ENCODE measurements around the gene CCDC106. TPM values are rescaled to one million over a fixed set of nuclear protein-coding genes. Genes with fewer than 3 reads are reported as not detected.
A peak's percentile ranks its signal among the peaks of the same experiment; 100 is the strongest.

Gene CCDC106
- total and polyA plus RNA-seq, 8 donors = 9.7 to 16.8 (median 14.7) TPM

DNA sequence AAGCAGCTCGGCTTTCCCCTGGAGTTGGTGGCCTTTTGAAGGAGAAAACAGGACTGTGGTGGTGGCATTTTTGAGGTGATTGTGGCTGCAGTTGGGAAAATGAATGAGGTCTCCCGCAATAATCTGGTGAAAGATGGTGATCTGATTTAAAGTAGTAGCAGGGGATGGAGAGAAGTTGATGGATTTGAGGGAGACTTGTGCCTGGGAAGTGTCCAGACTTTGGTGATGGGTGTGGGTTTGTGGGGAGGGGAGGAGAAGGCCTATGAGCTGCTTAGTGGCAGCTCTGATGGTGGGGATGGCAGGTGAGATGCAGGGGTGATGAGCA is 23.0 kb downstream of the CCDC106 start:
- H3K4me3 ChIP-seq = no peak overlapping the region
- H3K27me3 ChIP-seq = no peaks in the 10 kb centered on the region
- H3K4me1 ChIP-seq = peaks cover 2 to 16% of the 10 kb centered on the region in 2 donors
- ATAC-seq = no peak
- H3K9me3 ChIP-seq = no peaks in the 10 kb centered on the region
- intact Hi-C loops (cut with DNase I) = no loop called here
- no peak for DNase-seq
- no peak overlapping the region for H3K27ac ChIP-seq
- TF ChIP-seq, protein P1, sequence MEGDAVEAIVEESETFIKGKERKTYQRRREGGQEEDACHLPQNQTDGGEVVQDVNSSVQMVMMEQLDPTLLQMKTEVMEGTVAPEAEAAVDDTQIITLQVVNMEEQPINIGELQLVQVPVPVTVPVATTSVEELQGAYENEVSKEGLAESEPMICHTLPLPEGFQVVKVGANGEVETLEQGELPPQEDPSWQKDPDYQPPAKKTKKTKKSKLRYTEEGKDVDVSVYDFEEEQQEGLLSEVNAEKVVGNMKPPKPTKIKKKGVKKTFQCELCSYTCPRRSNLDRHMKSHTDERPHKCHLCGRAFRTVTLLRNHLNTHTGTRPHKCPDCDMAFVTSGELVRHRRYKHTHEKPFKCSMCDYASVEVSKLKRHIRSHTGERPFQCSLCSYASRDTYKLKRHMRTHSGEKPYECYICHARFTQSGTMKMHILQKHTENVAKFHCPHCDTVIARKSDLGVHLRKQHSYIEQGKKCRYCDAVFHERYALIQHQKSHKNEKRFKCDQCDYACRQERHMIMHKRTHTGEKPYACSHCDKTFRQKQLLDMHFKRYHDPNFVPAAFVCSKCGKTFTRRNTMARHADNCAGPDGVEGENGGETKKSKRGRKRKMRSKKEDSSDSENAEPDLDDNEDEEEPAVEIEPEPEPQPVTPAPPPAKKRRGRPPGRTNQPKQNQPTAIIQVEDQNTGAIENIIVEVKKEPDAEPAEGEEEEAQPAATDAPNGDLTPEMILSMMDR (IDR thresholded peaks at IDR 0.05) = no peak
- peaks cover 0 to 84% of the 10 kb centered on the region in 2 donors for H3K36me3 ChIP-seq

DNA sequence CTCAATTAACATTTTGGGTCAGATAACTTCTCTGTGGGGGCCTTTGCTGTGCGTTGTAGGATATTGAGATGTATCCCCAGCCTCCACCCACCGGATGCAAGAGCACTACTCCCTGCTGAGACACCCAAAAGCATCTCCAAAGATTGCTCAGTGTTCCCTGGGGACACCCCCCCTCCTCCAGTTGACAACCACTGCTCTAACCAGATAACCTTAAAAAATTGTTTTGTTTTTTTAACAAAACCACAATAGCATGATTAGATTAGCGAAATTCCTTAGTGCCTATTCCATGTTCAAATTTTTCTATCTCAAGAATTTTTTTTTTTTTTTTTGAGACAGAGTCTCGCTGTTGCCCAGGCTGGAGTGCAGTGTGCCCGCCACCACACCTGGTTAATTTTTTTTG is 24.4 kb downstream of the CCDC106 start:
- TF ChIP-seq, protein P1 (IDR thresholded peaks at IDR 0.05) = no peak
- Histone ChIP-seq H3K27me3 (no peaks in the 10 kb centered on the region), H3K4me3 (no peak overlapping the region), H3K9me3 (no peaks in the 10 kb centered on the region), H3K36me3 (peaks cover 0 to 70% of the 10 kb centered on the region in 2 donors), H3K4me1 (peaks cover 16 to 30% of the 10 kb centered on the region in 2 donors), H3K27ac (no peak overlapping the region)
- ATAC-seq = no peak
- intact Hi-C loops (cut with DNase I) = no loop called here
- DNase-seq = no peak

DNA sequence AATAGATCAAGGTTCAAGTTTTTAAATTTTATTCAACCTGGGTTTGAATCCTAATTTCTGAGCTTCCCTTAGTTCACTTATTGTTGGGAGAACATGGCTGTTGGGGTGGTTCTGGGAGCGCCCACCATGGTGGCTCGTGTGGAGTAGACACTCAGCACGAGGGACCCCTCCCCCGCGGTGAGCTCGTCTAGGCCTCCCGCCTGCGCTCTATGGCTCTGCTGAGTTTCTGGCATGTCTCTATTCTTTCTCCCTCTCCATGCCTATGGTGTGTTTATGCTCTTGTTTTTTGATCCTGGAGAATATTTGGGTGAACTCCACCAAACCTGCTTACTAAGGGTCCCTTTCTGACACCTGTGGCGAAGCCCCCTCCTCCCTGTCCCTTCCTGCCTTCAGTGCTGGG is 25.5 kb downstream of the CCDC106 start:
- Histone ChIP-seq H3K36me3 (peaks cover 0 to 66% of the 10 kb centered on the region in 2 donors), H3K27me3 (no peaks in the 10 kb centered on the region), H3K4me3 (no peak overlapping the region), H3K27ac (no peak overlapping the region), H3K9me3 (no peaks in the 10 kb centered on the region), H3K4me1 (peaks cover 17 to 40% of the 10 kb centered on the region in 2 donors)
- intact Hi-C loops (cut with DNase I) = no loop called here
- DNase-seq = peak in 1 of 4 donors; percentile 70
- ATAC-seq = no peak
- TF ChIP-seq, protein P1 (IDR thresholded peaks at IDR 0.05) = no peak

DNA sequence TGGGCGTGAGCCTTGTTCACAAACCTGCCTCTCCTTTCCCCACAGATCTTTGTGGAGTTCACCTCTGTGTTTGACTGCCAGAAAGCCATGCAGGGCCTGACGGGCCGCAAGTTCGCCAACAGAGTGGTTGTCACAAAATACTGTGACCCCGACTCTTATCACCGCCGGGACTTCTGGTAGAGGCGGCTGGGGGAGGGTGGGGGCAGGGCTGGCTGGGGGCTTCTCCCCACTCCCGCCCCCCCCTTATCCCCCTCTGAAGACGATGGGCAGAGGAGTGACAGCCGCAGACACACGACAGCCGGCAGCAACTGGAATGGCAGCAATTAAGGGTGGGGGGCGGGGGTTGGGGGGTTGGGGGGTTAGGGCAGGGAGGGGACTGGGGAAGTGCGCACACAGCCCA is 25.9 kb downstream of the CCDC106 start:
- intact Hi-C loops (cut with DNase I) = no loop called here
- peaks cover 0 to 66% of the 10 kb centered on the region in 2 donors for H3K36me3 ChIP-seq
- peak in 1 of 4 donors; percentile 35 for DNase-seq

DNA sequence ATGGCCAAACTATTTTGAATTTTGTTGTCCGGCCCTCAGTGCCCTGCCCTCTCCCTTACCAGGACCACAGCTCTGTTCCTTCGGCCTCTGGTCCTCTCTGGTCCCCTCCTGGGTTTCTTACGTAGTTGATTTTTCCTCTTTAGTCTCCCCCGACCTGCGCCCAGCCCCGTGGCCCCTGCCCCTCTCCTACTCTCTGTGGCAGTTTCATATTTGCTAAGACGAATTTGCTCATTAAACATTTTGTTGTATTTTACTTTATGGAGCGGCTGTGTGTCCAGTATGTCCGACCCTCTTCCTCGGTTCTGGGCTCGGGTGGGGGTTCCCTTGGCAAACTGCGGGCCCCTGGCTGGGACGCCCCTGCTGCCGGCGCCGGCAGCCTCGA is 26.4 kb downstream of the CCDC106 start:
- H3K9me3 ChIP-seq = no peaks in the 10 kb centered on the region
- H3K27ac ChIP-seq = peak overlapping the region; percentile 86 to 90
- H3K4me3 ChIP-seq = peak overlapping the region; percentile 68 to 81
- H3K4me1 ChIP-seq = peaks cover 17 to 50% of the 10 kb centered on the region in 2 donors
- peaks cover 0 to 66% of the 10 kb centered on the region in 2 donors for H3K36me3 ChIP-seq
- DNase-seq (no peak), ATAC-seq (no peak)
- H3K27me3 ChIP-seq = no peaks in the 10 kb centered on the region
- intact Hi-C loops (cut with DNase I) = no loop called here
- TF ChIP-seq, protein P1 (IDR thresholded peaks at IDR 0.05) = no peak

More for the DNA sequence above, 25.9 kb downstream of the CCDC106 start:
- H3K4me3 ChIP-seq = no peak overlapping the region
- H3K4me1 ChIP-seq = peaks cover 17 to 45% of the 10 kb centered on the region in 2 donors
- TF ChIP-seq, protein P1 (IDR thresholded peaks at IDR 0.05) = no peak
- H3K27ac ChIP-seq = no peak overlapping the region
- no peak for ATAC-seq
- no peaks in the 10 kb centered on the region for H3K27me3 ChIP-seq
- H3K9me3 ChIP-seq = no peaks in the 10 kb centered on the region

All from left lung (tissue), 10 donors.